ENCODE results near the gene SLC9A4. TPM values are rescaled to one million over a fixed set of nuclear protein-coding genes. Genes with fewer than 3 reads are reported as not detected.

SLC9A4 gene
- total RNA-seq, 1 donor from 2014 or later: 7.9 TPM

- Mint-ChIP-seq H3K9me3 (no peaks in the 10 kb centered on the region), H3K4me3 (no peak overlapping the region), H3K36me3 (no peaks in the 10 kb centered on the region), H3K27ac (no peak overlapping the region), H3K27me3 (peaks cover 9% of the 10 kb centered on the region), H3K4me1 (ENCODE audit: unreplicated experiment) (no peaks in the 10 kb centered on the region)
- TF ChIP-seq, protein P1, sequence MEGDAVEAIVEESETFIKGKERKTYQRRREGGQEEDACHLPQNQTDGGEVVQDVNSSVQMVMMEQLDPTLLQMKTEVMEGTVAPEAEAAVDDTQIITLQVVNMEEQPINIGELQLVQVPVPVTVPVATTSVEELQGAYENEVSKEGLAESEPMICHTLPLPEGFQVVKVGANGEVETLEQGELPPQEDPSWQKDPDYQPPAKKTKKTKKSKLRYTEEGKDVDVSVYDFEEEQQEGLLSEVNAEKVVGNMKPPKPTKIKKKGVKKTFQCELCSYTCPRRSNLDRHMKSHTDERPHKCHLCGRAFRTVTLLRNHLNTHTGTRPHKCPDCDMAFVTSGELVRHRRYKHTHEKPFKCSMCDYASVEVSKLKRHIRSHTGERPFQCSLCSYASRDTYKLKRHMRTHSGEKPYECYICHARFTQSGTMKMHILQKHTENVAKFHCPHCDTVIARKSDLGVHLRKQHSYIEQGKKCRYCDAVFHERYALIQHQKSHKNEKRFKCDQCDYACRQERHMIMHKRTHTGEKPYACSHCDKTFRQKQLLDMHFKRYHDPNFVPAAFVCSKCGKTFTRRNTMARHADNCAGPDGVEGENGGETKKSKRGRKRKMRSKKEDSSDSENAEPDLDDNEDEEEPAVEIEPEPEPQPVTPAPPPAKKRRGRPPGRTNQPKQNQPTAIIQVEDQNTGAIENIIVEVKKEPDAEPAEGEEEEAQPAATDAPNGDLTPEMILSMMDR (conservative IDR thresholded peaks at IDR 0.05): peak; percentile 82
- DNase-seq (ENCODE audit: extremely low spot score, unreplicated experiment): no peak
Measured at GRCh38 chr2:102442967-102443828, 29.8 kb upstream of the SLC9A4 start.

DNA sequence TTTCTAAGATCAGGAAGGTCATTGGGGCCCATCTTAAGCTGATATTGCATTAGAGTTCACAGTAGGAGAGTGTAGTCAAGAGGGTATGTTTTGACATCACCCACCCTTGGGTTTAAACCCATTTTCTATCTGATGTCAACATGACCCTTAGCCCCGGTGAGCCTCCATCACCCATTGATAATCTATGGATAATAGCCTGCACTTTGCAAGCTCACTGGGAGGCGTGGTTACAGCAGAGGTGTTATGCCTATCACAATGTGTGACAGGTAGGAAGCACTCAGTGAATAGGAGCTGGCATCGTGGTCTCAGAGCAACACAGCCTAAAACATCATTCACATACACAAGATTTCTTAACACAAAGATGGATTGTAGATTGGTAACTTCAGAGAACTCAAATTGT is 28.8 kb upstream of the SLC9A4 start:
- TF ChIP-seq, protein P1 (conservative IDR thresholded peaks at IDR 0.05): no peak
- Mint-ChIP-seq H3K27me3 (peaks cover 9% of the 10 kb centered on the region), H3K9me3 (no peaks in the 10 kb centered on the region), H3K27ac (no peak overlapping the region), H3K4me1 (ENCODE audit: unreplicated experiment) (no peaks in the 10 kb centered on the region), H3K36me3 (no peaks in the 10 kb centered on the region), H3K4me3 (no peak overlapping the region)
- DNase-seq (ENCODE audit: extremely low spot score, unreplicated experiment): no peak

DNA sequence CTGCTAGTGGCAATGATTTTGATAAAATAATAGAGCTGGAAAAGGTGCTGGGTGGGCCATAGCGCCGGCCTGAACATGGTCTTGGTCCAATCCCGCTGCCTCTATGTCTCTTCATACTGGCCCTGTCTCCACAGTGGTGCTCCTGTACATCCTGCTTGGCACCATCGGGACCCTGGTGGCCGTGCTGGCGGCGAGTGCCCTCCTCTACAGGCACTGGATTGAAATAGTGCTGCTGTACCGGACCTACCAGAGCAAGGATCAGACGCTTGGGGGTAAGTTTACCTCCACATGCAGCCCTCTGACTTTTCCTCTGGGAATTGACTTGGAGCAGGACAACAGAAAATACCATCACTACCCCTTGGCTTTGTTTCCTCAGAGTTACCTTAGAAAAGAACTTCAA is 26.1 kb upstream of the SLC9A4 start:
- TF ChIP-seq, protein P1 (conservative IDR thresholded peaks at IDR 0.05): no peak
- no peaks in the 10 kb centered on the region for H3K9me3 Mint-ChIP-seq
- no peak for DNase-seq (ENCODE audit: extremely low spot score, unreplicated experiment)
- H3K4me3 Mint-ChIP-seq: no peak overlapping the region
- H3K4me1 Mint-ChIP-seq (ENCODE audit: unreplicated experiment): no peaks in the 10 kb centered on the region
- H3K27me3 Mint-ChIP-seq: peaks cover 9% of the 10 kb centered on the region
- no peaks in the 10 kb centered on the region for H3K36me3 Mint-ChIP-seq
- H3K27ac Mint-ChIP-seq: no peak overlapping the region

- Mint-ChIP-seq H3K4me3 (no peak overlapping the region), H3K4me1 (ENCODE audit: unreplicated experiment) (no peaks in the 10 kb centered on the region), H3K27ac (no peak overlapping the region), H3K36me3 (no peaks in the 10 kb centered on the region), H3K9me3 (no peaks in the 10 kb centered on the region), H3K27me3 (peaks cover 6% of the 10 kb centered on the region)
- TF ChIP-seq, protein P1 (conservative IDR thresholded peaks at IDR 0.05): peak; percentile 88
- no peak for DNase-seq (ENCODE audit: extremely low spot score, unreplicated experiment)
Measured at GRCh38 chr2:102449370-102449974, 23.6 kb upstream of the SLC9A4 start.

GRCh38 chr2:102451968-102452367 is 21.1 kb upstream of the SLC9A4 start:
- H3K4me3 Mint-ChIP-seq: no peak overlapping the region
- DNase-seq (ENCODE audit: extremely low spot score, unreplicated experiment): no peak

More at GRCh38 chr2:102451968-102452367, 21.1 kb upstream of the SLC9A4 start:
- Mint-ChIP-seq H3K27ac (no peak overlapping the region), H3K4me1 (ENCODE audit: unreplicated experiment) (no peaks in the 10 kb centered on the region), H3K9me3 (peaks cover 4% of the 10 kb centered on the region), H3K36me3 (no peaks in the 10 kb centered on the region), H3K27me3 (peaks cover 3% of the 10 kb centered on the region)
- TF ChIP-seq, protein P1 (conservative IDR thresholded peaks at IDR 0.05): no peak

Data from type B pancreatic cell (in vitro differentiated cells).